ENCODE measurements around the gene DACH2.

The DACH2 gene

DNA sequence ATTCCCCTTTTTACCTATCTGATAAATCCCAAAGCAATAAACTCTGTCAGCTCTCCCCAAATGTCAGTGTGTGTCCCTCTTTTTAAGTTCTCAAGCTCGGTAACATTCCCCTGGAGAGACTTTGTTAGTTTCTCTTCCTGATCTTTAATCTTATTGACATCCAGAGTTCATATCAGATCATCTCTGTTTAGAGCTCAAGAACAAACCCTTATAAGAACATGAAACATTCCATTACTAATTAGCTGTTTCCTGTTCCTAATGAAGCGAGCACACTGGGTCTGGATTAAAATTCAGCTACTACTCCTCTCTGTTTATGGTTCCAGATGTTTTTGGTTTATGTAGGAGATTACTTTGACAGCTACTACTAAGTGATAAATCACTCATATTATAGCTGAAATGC, 681.5 kb downstream of the DACH2 start:
- DNase-seq = no peak

- DNase-seq = no peak
These were observed 682.4 kb downstream of the DACH2 start for GRCh38 chrX:86830685-86831084.

- no peak for DNase-seq
These were observed 696.9 kb downstream of the DACH2 start for GRCh38 chrX:86845101-86845500.
